ENCODE results near the gene PLXNA4. TPM values are rescaled to one million over a fixed set of nuclear protein-coding genes. Genes with fewer than 3 reads are reported as not detected.

PLXNA4 gene
- total RNA-seq, 2 donors from 2014 or later = 12.2 to 27.7 TPM

- Histone ChIP-seq H3K4me3 (no peak overlapping the region), H3K4me1 (ENCODE audit: control insufficient read depth in 1 of 2, low read depth in 2 of 2) (no peaks in the 10 kb centered on the region), H3K9me3 (no peaks in the 10 kb centered on the region), H3K27ac (no peak overlapping the region), H3K27me3 (replicated peaks; ENCODE audit: insufficient read depth) (no peaks in the 10 kb centered on the region), H3K36me3 (no peaks in the 10 kb centered on the region)
- no peak for ATAC-seq (ENCODE audit: insufficient number of reproducible peaks, low FRiP score, low read depth)
- no peak for TF ChIP-seq CTCF (IDR thresholded peaks at IDR 0.05)
- no peak for DNase-seq (ENCODE audit: low spot score)
These were observed 460.5 kb downstream of the PLXNA4 start for GRCh38 chr7:132115758-132116157.

GRCh38 chr7:132115028-132115427 is 461.2 kb downstream of the PLXNA4 start:
- H3K27ac ChIP-seq = no peak overlapping the region
- DNase-seq (ENCODE audit: low spot score) (no peak), ATAC-seq (ENCODE audit: insufficient number of reproducible peaks, low FRiP score, low read depth) (no peak)
- H3K36me3 ChIP-seq = no peaks in the 10 kb centered on the region
- no peaks in the 10 kb centered on the region for H3K9me3 ChIP-seq
- no peaks in the 10 kb centered on the region for H3K4me1 ChIP-seq (ENCODE audit: control insufficient read depth in 1 of 2, low read depth in 2 of 2)
- H3K4me3 ChIP-seq = no peak overlapping the region
- no peaks in the 10 kb centered on the region for H3K27me3 ChIP-seq (replicated peaks; ENCODE audit: insufficient read depth)
- TF ChIP-seq CTCF (IDR thresholded peaks at IDR 0.05) = no peak

- Histone ChIP-seq H3K27ac (no peak overlapping the region), H3K27me3 (replicated peaks; ENCODE audit: insufficient read depth) (no peaks in the 10 kb centered on the region), H3K4me1 (ENCODE audit: control insufficient read depth in 1 of 2, low read depth in 2 of 2) (no peaks in the 10 kb centered on the region), H3K9me3 (no peaks in the 10 kb centered on the region), H3K36me3 (no peaks in the 10 kb centered on the region), H3K4me3 (no peak overlapping the region)
- TF ChIP-seq CTCF (IDR thresholded peaks at IDR 0.05) = no peak
- ATAC-seq (ENCODE audit: insufficient number of reproducible peaks, low FRiP score, low read depth) = no peak
- no peak for DNase-seq (ENCODE audit: low spot score)
These were observed 461.9 kb downstream of the PLXNA4 start for GRCh38 chr7:132114411-132114810.

- no peaks in the 10 kb centered on the region for H3K36me3 ChIP-seq
- no peak overlapping the region for H3K4me3 ChIP-seq
- TF ChIP-seq CTCF (IDR thresholded peaks at IDR 0.05) = no peak
- H3K4me1 ChIP-seq (ENCODE audit: control insufficient read depth in 1 of 2, low read depth in 2 of 2) = no peaks in the 10 kb centered on the region
- no peak overlapping the region for H3K27ac ChIP-seq
- ATAC-seq (ENCODE audit: insufficient number of reproducible peaks, low FRiP score, low read depth) (no peak), DNase-seq (ENCODE audit: low spot score) (no peak)
- H3K9me3 ChIP-seq = no peaks in the 10 kb centered on the region
- H3K27me3 ChIP-seq (replicated peaks; ENCODE audit: insufficient read depth) = no peaks in the 10 kb centered on the region
These were observed 462.5 kb downstream of the PLXNA4 start for GRCh38 chr7:132113536-132114371.

GRCh38 chr7:132112657-132113056 is 463.6 kb downstream of the PLXNA4 start:
- H3K4me1 ChIP-seq (ENCODE audit: control insufficient read depth in 1 of 2, low read depth in 2 of 2) = no peaks in the 10 kb centered on the region
- H3K9me3 ChIP-seq = no peaks in the 10 kb centered on the region
- H3K4me3 ChIP-seq = no peak overlapping the region
- ATAC-seq (ENCODE audit: insufficient number of reproducible peaks, low FRiP score, low read depth) (no peak), DNase-seq (ENCODE audit: low spot score) (no peak)
- H3K27me3 ChIP-seq (replicated peaks; ENCODE audit: insufficient read depth) = no peaks in the 10 kb centered on the region
- H3K27ac ChIP-seq = no peak overlapping the region
- TF ChIP-seq CTCF (IDR thresholded peaks at IDR 0.05) = no peak
- no peaks in the 10 kb centered on the region for H3K36me3 ChIP-seq

Data from thoracic aorta (tissue), 2 donors.